Measurements from ENCODE around the gene CARD19.
A peak's percentile ranks its signal among the peaks of the same experiment; 100 is the strongest.

CARD19 gene

DNA sequence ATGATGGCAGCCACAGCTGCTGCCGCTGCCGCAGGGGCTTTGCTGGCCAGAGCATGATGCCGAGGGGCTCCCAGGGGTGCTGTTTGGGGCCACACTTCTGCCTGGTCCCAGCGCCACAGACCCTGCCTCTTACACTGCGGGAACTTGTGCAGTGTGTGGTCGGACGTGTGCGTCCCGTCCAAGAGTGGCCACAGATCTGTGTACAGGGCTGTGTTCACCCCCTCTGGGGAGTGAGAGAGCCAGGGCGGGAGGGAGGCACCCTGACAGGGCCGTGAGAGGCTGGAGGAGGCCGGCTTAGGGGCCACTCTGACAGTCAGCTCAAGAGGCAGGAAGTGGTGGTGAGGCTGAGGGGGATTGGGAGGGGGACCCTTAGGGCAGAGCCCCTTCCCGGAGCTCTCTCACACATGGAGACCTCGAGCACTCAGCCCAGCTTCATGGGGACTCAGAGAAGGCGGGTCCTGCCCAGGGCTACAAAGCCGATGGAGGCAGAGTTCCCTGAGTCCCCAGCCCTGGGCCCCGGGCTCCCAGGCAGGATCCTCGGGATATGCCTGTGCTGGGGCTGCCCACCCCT lies 13.1 kb upstream of the CARD19 start:
- FAIRE-seq, result peak; percentile 67

DNA sequence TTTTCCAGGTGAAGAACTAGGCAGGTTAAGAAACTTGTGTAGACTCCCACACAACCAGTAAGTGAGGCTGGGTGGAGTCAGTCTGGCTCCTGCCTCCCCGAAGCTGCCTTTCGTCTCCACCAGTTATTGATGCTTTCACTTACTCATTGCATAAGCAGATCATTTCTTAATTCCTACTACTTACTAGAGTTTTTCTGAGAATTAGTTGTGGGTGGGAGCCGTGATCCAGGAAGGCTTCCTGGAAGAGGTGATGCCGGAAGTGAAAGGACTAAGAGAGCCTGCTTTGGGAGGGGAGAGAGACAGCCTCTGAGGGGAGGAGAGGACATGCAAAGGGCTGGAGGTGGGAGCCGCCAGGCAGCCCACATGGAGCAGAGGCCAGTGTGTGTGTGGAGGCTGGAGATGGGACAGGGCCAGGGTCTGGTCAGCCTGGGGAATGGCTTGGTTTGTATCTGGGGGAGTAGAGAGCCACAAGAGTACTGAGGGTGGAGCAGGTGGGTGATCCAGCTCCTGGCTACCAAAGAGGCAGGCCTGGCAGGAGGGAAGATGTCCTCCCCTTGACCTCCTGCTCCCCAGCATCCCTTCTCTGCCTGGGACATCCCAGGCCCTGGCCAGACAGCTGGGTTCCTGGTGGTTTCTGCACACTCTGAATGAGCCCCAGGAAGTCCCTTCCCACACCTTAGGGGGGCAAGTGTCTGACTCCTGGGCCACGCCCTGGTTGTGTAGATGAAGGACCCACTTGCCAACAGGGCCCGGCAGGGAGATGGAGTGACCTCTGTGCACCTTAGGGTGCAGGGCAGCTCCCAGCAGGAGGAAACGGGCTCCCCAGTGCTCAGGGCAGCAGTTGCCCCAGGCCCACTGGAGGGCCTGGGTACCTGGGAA lies 12.2 kb upstream of the CARD19 start:
- FAIRE-seq (no peak), DNase-seq (ENCODE audit: insufficient read length) (no peak)
- TF ChIP-seq POLR2AphosphoS5 (IDR thresholded peaks at IDR 0.05; ENCODE audit: low read depth, low read length), result no peak
- no peak for TF ChIP-seq TAF1 (IDR thresholded peaks at IDR 0.05; ENCODE audit: borderline replicate concordance, low read depth, low read length)
- no peak for TF ChIP-seq POLR2A (IDR thresholded peaks at IDR 0.05; ENCODE audit: low read depth, low read length)

More for the DNA sequence above, 13.1 kb upstream of the CARD19 start:
- no peak for DNase-seq (ENCODE audit: insufficient read length)
- no peak for TF ChIP-seq POLR2A (IDR thresholded peaks at IDR 0.05; ENCODE audit: low read depth, low read length)
- TF ChIP-seq TAF1 (IDR thresholded peaks at IDR 0.05; ENCODE audit: borderline replicate concordance, low read depth, low read length), result no peak
- no peak for TF ChIP-seq POLR2AphosphoS5 (IDR thresholded peaks at IDR 0.05; ENCODE audit: low read depth, low read length)

DNA sequence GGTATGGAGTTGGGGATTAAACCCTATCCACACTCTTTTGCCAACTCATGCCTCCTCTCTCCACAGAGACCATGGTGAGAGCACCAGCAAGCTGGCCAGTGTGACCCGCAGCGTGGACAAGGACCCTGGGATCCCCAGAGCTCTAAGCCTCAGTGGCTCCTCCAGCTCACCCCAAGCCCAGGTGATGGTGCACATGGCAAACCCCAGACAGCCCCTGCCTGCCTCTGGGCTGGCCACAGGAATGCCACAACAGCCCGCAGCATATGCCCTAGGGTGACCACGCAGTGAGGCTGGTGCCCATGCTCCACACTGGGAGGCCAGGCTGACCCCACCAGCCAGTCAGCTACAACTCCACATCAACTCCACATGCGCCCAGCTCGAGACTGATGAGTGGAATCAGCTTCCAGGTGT lies 11.5 kb upstream of the CARD19 start:
- FAIRE-seq (no peak), DNase-seq (ENCODE audit: insufficient read length) (no peak)
- TF ChIP-seq POLR2A (IDR thresholded peaks at IDR 0.05; ENCODE audit: low read depth, low read length) (no peak), TAF1 (IDR thresholded peaks at IDR 0.05; ENCODE audit: borderline replicate concordance, low read depth, low read length) (no peak), POLR2AphosphoS5 (IDR thresholded peaks at IDR 0.05; ENCODE audit: low read depth, low read length) (no peak)

DNA sequence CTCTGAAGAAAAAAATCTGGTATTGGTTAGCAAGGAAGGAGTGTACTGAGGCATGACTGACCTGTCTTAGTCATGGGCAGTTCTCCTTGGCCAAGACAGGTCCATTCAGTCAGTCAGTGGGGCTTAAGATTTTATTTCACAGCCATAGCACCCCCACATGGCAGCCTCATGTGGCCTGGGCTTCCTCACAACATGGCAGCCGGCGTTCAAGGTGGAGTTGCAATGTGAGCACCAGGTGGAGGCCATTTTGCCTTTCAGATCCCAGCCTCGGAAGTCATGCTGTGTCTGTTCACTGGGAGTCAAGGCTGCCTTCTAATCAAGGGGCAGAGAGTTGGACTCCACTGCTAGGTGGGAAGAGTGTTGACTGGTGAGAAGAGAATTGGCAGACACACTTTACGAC lies 10.3 kb upstream of the CARD19 start:
- TF ChIP-seq POLR2AphosphoS5 (IDR thresholded peaks at IDR 0.05; ENCODE audit: low read depth, low read length), result no peak
- TF ChIP-seq TAF1 (IDR thresholded peaks at IDR 0.05; ENCODE audit: borderline replicate concordance, low read depth, low read length), result no peak
- TF ChIP-seq POLR2A (IDR thresholded peaks at IDR 0.05; ENCODE audit: low read depth, low read length), result no peak
- FAIRE-seq (no peak), DNase-seq (ENCODE audit: insufficient read length) (no peak)

DNA sequence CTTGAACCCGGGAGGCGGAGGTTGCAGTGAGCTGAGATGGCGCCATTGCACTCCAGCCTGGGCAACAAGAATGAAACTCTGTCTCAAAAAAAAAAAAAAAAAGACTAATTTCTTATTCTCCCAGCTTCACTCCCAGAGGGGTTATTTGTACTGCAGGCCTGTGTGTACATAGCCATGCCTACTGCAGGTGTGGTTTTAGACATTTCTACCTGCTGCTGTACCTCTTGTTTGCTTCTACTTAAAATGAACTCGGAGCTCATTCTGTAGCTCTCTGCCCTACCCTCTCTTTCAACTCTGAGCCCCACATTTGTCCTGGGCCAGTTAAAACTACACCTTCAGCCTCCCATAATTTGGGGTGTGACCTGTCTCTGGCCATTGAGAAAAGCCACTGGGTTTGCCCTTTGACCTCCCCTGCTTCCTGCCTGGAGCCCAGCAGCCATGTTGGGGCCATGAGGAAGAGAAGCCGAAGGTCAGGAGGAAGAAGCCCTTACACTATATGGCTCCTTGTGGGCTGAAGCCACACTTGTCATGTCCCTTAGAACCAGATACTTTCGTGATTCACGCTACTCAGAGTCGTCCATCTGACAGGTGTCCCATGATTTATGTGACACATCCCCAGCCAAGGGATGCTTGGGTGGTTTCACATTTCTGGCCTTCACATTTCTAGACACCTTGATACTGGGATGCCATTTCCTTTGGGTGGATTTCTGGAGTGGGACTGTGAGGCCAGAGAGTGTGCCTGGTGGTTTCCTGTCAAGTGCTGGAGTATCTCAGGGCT lies 9.4 kb upstream of the CARD19 start:
- no peak for TF ChIP-seq POLR2A (IDR thresholded peaks at IDR 0.05; ENCODE audit: low read depth, low read length)
- no peak for TF ChIP-seq POLR2AphosphoS5 (IDR thresholded peaks at IDR 0.05; ENCODE audit: low read depth, low read length)
- no peak for TF ChIP-seq TAF1 (IDR thresholded peaks at IDR 0.05; ENCODE audit: borderline replicate concordance, low read depth, low read length)
- FAIRE-seq (no peak), DNase-seq (ENCODE audit: insufficient read length) (no peak)

DNA sequence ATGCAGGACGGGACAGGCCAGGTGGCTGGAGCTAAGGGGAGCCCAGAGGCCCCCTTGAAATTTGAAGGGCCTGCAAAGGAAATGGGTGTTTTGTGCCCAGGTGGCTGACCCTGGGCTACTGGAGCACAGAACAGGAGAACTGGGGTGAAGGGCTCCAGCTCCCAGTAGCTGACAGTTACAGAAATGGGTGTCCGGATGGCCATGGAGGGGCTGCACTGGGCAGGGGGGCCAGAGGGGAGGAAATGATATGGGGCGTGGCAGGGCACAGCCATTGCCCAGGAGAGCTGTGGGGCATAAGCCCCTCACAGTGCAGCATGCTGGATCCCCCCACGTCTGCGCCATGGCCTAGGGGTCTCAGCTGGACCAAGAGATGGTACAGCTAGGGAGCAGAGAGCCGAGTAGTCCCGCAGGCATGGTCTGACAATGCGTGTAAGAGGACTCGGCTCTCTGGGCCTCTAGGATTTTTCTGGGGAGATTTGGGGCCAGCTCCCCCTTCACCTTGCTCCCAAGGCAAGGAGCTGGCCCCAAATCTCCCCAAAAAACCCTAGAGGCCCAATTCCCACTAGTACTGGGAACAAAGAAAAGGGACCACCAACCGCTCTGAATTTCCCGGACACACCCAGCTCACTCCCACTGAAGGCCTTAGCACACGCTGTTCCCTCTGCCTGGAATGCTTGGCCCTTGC lies 7.9 kb upstream of the CARD19 start:
- no peak for DNase-seq (ENCODE audit: insufficient read length)
- no peak for FAIRE-seq
- no peak for TF ChIP-seq TAF1 (IDR thresholded peaks at IDR 0.05; ENCODE audit: borderline replicate concordance, low read depth, low read length)
- TF ChIP-seq POLR2A (IDR thresholded peaks at IDR 0.05; ENCODE audit: low read depth, low read length), result no peak
- TF ChIP-seq POLR2AphosphoS5 (IDR thresholded peaks at IDR 0.05; ENCODE audit: low read depth, low read length), result no peak

DNA sequence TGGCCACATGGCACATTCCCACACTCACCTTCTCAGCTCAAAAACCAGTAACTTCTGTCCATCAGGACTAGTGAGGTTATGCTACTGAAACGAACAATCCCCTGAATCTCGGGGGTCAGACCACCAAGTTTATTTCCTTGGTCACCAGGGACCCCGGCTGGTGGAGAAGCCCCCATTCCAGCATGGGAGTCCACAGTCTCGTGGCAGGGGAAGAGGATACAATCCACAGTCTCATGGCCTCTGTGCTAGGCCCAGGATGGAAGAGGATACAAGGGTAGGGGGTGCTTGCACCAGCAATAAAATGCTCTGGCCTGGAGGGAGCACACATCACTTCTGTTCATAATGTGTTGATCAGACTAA lies 7.4 kb upstream of the CARD19 start:
- TF ChIP-seq POLR2AphosphoS5 (IDR thresholded peaks at IDR 0.05; ENCODE audit: low read depth, low read length), result no peak
- TF ChIP-seq POLR2A (IDR thresholded peaks at IDR 0.05; ENCODE audit: low read depth, low read length), result no peak
- TF ChIP-seq TAF1 (IDR thresholded peaks at IDR 0.05; ENCODE audit: borderline replicate concordance, low read depth, low read length), result no peak
- DNase-seq (ENCODE audit: insufficient read length), result no peak
- FAIRE-seq, result no peak

DNA sequence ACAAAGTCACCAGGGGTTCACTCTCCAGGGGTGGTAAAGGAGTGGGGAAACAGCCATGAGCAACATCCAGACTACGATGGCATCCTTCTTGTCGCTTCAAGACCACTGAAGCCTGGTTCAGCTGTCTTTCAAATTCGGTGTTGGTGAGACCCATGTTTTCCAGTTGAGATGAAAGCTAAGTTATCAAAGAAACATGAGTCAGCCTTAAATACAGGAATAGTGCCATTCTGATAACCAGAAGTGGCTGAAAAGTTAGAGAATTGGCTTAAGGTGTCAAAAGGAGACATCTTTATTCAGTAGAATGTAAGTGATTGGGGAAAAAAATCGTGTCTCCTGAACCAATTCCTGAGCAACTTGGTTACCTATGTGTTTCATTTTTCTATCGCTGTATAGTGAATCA lies 7.0 kb upstream of the CARD19 start:
- FAIRE-seq (no peak), DNase-seq (ENCODE audit: insufficient read length) (no peak)
- no peak for TF ChIP-seq TAF1 (IDR thresholded peaks at IDR 0.05; ENCODE audit: borderline replicate concordance, low read depth, low read length)
- TF ChIP-seq POLR2AphosphoS5 (IDR thresholded peaks at IDR 0.05; ENCODE audit: low read depth, low read length), result no peak
- no peak for TF ChIP-seq POLR2A (IDR thresholded peaks at IDR 0.05; ENCODE audit: low read depth, low read length)

DNA sequence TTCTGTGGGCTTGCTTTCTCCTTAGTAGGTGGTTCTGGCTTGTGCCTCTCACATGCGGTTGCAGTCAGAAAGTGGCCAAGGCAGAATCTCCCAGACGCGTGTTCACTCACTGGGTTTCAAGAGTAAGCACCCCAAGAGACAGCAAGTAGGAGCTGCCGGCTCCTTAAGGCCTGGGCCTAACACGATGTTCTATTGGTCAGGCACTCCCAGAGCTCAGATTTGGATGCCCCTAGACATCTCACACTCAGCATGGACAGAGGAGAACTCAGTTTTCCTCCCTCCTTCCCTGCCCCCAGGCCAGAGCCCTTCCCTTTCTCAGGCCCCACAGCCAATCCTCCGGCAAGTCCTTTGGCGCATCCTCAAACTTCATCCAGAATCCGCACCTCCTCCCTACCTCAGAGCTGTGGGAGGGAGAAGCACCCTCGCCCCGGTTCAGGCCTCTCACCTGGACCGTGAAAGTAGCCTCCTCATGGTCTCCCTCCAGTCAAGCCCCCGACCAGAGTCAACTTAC lies 6.5 kb upstream of the CARD19 start:
- TF ChIP-seq POLR2AphosphoS5 (IDR thresholded peaks at IDR 0.05; ENCODE audit: low read depth, low read length) (no peak), TAF1 (IDR thresholded peaks at IDR 0.05; ENCODE audit: borderline replicate concordance, low read depth, low read length) (no peak), POLR2A (IDR thresholded peaks at IDR 0.05; ENCODE audit: low read depth, low read length) (no peak)
- DNase-seq (ENCODE audit: insufficient read length) (no peak), FAIRE-seq (no peak)

DNA sequence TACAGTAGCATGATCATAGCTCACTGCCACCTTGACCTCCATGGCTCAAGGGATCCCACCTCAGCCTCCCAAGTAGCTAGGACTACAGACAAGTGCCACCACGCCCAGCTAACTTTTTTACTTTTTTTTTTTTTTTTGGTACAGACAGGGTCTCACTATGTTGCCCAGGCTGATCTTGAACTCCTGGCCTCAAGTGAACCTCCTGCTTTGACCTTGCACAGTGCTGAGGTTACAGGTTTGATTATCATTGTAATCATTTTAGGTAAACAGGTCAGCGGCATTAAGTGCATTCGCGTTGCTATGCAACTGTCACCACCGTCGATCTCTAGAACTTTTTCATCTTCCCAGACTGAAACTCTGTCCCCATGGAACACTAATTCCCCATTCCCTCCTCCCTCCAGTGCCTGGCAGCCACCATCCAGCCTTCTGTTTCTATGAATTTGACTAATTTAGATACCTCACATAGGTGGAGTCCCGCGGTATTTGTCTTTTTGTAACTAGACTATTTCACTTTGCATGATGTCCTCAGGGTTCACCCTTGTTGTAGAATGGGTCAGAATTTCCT lies 5.8 kb upstream of the CARD19 start:
- DNase-seq (ENCODE audit: insufficient read length) (no peak), FAIRE-seq (no peak)
- TF ChIP-seq POLR2A (IDR thresholded peaks at IDR 0.05; ENCODE audit: low read depth, low read length) (no peak), TAF1 (IDR thresholded peaks at IDR 0.05; ENCODE audit: borderline replicate concordance, low read depth, low read length) (no peak), POLR2AphosphoS5 (IDR thresholded peaks at IDR 0.05; ENCODE audit: low read depth, low read length) (no peak)
